SU-DHL-6 (cell line): ENCODE results near the gene NAIF1.

Experiments
- H2AFZ ChIP-seq: fragments of 200-600 bp; sonication (generic); 2 replicates; pipeline ENCODE4 v1.6.1; 2014; ENCODE audit warnings: low read depth, mild to moderate bottlenecking, moderate library complexity, mixed read lengths, antibody characterized with exemption, low read length; ENCODE audit not compliant: severe bottlenecking
- H3F3A ChIP-seq: fragments of 200-600 bp; shearing (Covaris generic); 2 replicates; pipeline ENCODE4 v1.6.0; 2016; ENCODE audit warnings: antibody characterized with exemption, mild to moderate bottlenecking; ENCODE audit not compliant: insufficient read depth
- H3K27ac ChIP-seq: fragments of 200-600 bp; sonication (generic); 2 replicates; pipeline ENCODE4 v1.5.1; 2016; ENCODE audit warnings: low read depth, mild to moderate bottlenecking, low read length, moderate library complexity, mixed read lengths
- H3K27me3 ChIP-seq: fragments of 200-600 bp; sonication (generic), shearing (Covaris generic); 2 replicates; pipeline ENCODE4 v1.6.0; 2014; ENCODE audit warnings: mild to moderate bottlenecking, low read length
- H3K36me3 ChIP-seq: fragments of 200-600 bp; sonication (generic); 2 replicates; pipeline ENCODE4 v1.6.1; 2014; ENCODE audit warnings: mild to moderate bottlenecking, low read length, mixed read lengths
- H3K4me2 ChIP-seq: fragments of 300-600, 200-600 bp; shearing (Covaris generic), sonication (generic); 2 replicates; pipeline ENCODE4 v1.6.0; 2014; ENCODE audit warnings: low read length, low read depth, mild to moderate bottlenecking; ENCODE audit not compliant: poor library complexity, severe bottlenecking
- H3K4me3 ChIP-seq: fragments of 200-600 bp; sonication (generic); 2 replicates; pipeline ENCODE4 v1.5.1; 2014; ENCODE audit warnings: antibody characterized with exemption, low read length, mild to moderate bottlenecking, mixed read lengths; ENCODE audit not compliant: insufficient read depth, poor library complexity, severe bottlenecking
- H3K79me2 ChIP-seq: fragments of 200-600 bp; sonication (generic); 2 replicates; pipeline ENCODE4 v1.6.1; 2014; ENCODE audit warnings: mild to moderate bottlenecking, low read length, moderate library complexity; ENCODE audit not compliant: insufficient read depth
- H3K9ac ChIP-seq: fragments of 200-600 bp; sonication (generic); 2 replicates; pipeline ENCODE4 v1.7.0; 2014; ENCODE audit warnings: mild to moderate bottlenecking, low read length
- H3K9me2 ChIP-seq: fragments of 200-600 bp; sonication (generic); replicated peaks from 2 replicates; pipeline ENCODE4 v1.6.1; 2014; ENCODE audit warnings: low read length; ENCODE audit not compliant: insufficient read depth
- H3K9me3 ChIP-seq: fragments of 200-600 bp; sonication (generic); 2 replicates; pipeline ENCODE4 v1.6.1; 2014; ENCODE audit warnings: low read length, mixed read lengths; ENCODE audit not compliant: insufficient read depth
- H4K20me1 ChIP-seq: fragments of 200-600 bp; sonication (generic); 2 replicates; pipeline ENCODE4 v1.6.1; 2014; ENCODE audit warnings: low read depth, mild to moderate bottlenecking, antibody characterized with exemption, low read length, moderate library complexity, mixed read lengths
- EZH2phosphoT487 ChIP-seq: fragments of 200-600 bp; sonication (generic), shearing (Covaris generic); conservative IDR thresholded peaks from 2 replicates; pipeline ENCODE4 v1.6.1; 2018; ENCODE audit warnings: mild to moderate bottlenecking, antibody characterized with exemption, low read length, moderate library complexity, mixed read lengths
- TF ChIP-seq, protein P1 (sequence below): fragments of 200-600 bp; sonication (generic); IDR thresholded peaks from one replicate; pipeline ENCODE4 v1.5.1; 2017; ENCODE audit warnings: antibody characterized with exemption, mild to moderate bottlenecking, low read length, moderate library complexity; ENCODE audit not compliant: insufficient read depth, poor library complexity, severe bottlenecking

Gene NAIF1

GRCh38 chr9:128053560-128053959, 13.6 kb downstream of the NAIF1 start:
- Histone ChIP-seq H3K9ac (no peak overlapping the region), H2AFZ (no peak overlapping the region), H3K79me2 (no peaks in the 10 kb centered on the region), H4K20me1 (no peaks in the 10 kb centered on the region), H3K4me3 (no peak overlapping the region), H3K9me3 (no peaks in the 10 kb centered on the region), H3F3A (0 out of 2 replicates have a peak, but pooled peaks cover 3% of the 10 kb centered on the region), H3K27ac (no peak overlapping the region), H3K27me3 (no peaks in the 10 kb centered on the region), H3K36me3 (no peaks in the 10 kb centered on the region), H3K4me2 (no peak overlapping the region), H3K9me2 (no peaks in the 10 kb centered on the region)
- TF ChIP-seq, protein P1, sequence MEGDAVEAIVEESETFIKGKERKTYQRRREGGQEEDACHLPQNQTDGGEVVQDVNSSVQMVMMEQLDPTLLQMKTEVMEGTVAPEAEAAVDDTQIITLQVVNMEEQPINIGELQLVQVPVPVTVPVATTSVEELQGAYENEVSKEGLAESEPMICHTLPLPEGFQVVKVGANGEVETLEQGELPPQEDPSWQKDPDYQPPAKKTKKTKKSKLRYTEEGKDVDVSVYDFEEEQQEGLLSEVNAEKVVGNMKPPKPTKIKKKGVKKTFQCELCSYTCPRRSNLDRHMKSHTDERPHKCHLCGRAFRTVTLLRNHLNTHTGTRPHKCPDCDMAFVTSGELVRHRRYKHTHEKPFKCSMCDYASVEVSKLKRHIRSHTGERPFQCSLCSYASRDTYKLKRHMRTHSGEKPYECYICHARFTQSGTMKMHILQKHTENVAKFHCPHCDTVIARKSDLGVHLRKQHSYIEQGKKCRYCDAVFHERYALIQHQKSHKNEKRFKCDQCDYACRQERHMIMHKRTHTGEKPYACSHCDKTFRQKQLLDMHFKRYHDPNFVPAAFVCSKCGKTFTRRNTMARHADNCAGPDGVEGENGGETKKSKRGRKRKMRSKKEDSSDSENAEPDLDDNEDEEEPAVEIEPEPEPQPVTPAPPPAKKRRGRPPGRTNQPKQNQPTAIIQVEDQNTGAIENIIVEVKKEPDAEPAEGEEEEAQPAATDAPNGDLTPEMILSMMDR = no peak
- TF ChIP-seq EZH2phosphoT487 = no peak

DNA sequence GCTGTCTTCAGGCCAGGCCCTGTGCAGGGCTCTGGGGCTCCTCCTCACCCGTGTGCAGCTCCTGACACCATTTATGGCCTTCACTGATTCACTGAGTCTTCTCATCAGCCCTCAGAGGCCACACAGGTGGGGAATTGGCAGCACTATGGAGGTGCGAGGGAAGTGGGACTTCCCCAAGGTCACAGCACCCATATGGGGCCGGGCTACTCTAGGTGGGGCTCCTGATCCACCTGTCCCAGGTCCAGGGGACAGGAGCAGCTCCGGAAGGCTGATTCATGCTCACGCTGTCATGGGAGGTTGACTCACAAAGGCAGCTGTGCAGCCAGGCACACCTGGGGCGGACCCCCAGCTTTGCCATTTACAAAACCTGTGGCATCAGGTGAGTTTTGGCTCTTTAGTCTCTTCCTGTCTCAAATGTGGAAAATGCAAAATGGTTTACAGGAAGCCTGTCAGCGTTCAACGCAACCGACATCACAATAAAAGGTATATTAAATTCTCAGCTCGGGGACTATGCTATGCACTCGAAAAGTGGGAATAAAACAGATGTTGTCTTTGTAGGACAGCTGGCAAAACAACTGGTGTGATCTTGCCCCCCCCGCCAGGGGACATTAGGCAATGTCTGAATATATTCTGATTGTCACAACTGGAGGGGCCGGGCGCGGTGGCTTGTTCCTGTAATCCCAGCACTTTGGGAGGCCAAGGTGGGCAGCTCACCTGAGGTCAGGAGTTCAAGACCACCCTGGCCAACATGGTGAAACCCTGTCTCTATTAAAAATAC, 15.0 kb downstream of the NAIF1 start:
- Histone ChIP-seq H2AFZ (no peak overlapping the region), H3K9ac (no peak overlapping the region)

GRCh38 chr9:128049843-128050242, 17.3 kb downstream of the NAIF1 start:
- H3K4me3 ChIP-seq = no peak overlapping the region

More for the DNA sequence above, 15.0 kb downstream of the NAIF1 start:
- no peaks in the 10 kb centered on the region for H3K27me3 ChIP-seq
- TF ChIP-seq, protein P1 = no peak
- TF ChIP-seq EZH2phosphoT487 = no peak
- H3F3A ChIP-seq = no peaks in the 10 kb centered on the region
- H3K27ac ChIP-seq = no peak overlapping the region
- no peaks in the 10 kb centered on the region for H3K79me2 ChIP-seq
- H3K36me3 ChIP-seq = no peaks in the 10 kb centered on the region
- H3K4me2 ChIP-seq = no peak overlapping the region
- H3K9me3 ChIP-seq = no peaks in the 10 kb centered on the region
- H4K20me1 ChIP-seq = no peaks in the 10 kb centered on the region
- no peaks in the 10 kb centered on the region for H3K9me2 ChIP-seq
- no peak overlapping the region for H3K4me3 ChIP-seq

More at GRCh38 chr9:128049843-128050242, 17.3 kb downstream of the NAIF1 start:
- Histone ChIP-seq H3K9me3 (no peaks in the 10 kb centered on the region), H3K36me3 (no peaks in the 10 kb centered on the region), H3K27me3 (no peaks in the 10 kb centered on the region), H2AFZ (no peak overlapping the region), H4K20me1 (no peaks in the 10 kb centered on the region), H3K4me2 (no peak overlapping the region), H3K9me2 (no peaks in the 10 kb centered on the region), H3K79me2 (no peaks in the 10 kb centered on the region), H3K9ac (no peak overlapping the region), H3F3A (no peaks in the 10 kb centered on the region), H3K27ac (no peak overlapping the region)
- TF ChIP-seq, protein P1 = no peak
- TF ChIP-seq EZH2phosphoT487 = no peak
